Measurements from ENCODE around the gene IL17RE. TPM values are rescaled to one million over a fixed set of nuclear protein-coding genes. Genes with fewer than 3 reads are reported as not detected.

IL17RE gene
- total and polyA plus RNA-seq, 9 of the 15 experiments (the other 6 are each of a cell fraction or from before 2014, with no cell fraction given), result 0.32 to 1.9 (median 0.51) TPM; not detected in 4

GRCh38 chr3:9915254-9916141 is 12.8 kb downstream of the IL17RE start:
- no peaks in the 10 kb centered on the region for H3K9me3 ChIP-seq (replicated peaks; ENCODE audit: control insufficient read depth, insufficient read depth, low read depth, low read length)
- in situ Hi-C loops (cut with MboI), result no loop called here
- no peak overlapping the region for H3K4me3 ChIP-seq
- ATAC-seq (no peak), FAIRE-seq (no peak), DNase-seq (ENCODE audit: extremely low read depth in 1 of 4, low spot score in 3 of 4) (no peak)
- H3K79me2 ChIP-seq (ENCODE audit: control insufficient read depth, insufficient read depth, low read length), result no peaks in the 10 kb centered on the region
- ChIA-PET POLR2A (interaction anchor here (0.5 to 1.9 kb wide), 7 partner anchors 8 to 99 kb away, joined by 3 to 6 read pairs (median 4); no protein-coding TSS in a partner anchor), CTCF (ENCODE audit: low intra/inter-chr PET ratio) (no interaction called here)
- H3K4me1 ChIP-seq (replicated peaks in 1 of 2; ENCODE audit: control insufficient read depth in 2 of 2, insufficient read depth in 2 of 2, low read length in 2 of 2), result peaks cover 30 to 49% of the 10 kb centered on the region in 2 experiments
- peak overlapping the region; percentile 36; the same call in 2 of the 3 replicates for H3K27ac ChIP-seq (ENCODE audit: extremely low read depth, low read depth, low read length)
- no TSS peak for BruUV-seq (replicated peaks)
- H3K9ac ChIP-seq (ENCODE audit: insufficient read depth in 1 of 2, low read depth in 2 of 2, low read length in 2 of 2), result peak overlapping the region; percentile 31 to 76; a peak in 3 of 4 replicates
- H3K36me3 ChIP-seq (ENCODE audit: control insufficient read depth, insufficient read depth, low read length), result no peaks in the 10 kb centered on the region
- peaks cover 3% of the 10 kb centered on the region for H3K9me1 ChIP-seq (ENCODE audit: control insufficient read depth, insufficient read depth, low read length)
- intact Hi-C loops (cut with micrococcal nuclease), result loop anchor here (5.0 kb wide), 1 partner anchor 53 kb away; no protein-coding TSS in a partner anchor
- H4K20me1 ChIP-seq (replicated peaks; ENCODE audit: control insufficient read depth, insufficient read depth, low read length), result no peaks in the 10 kb centered on the region
- 78% methylated on average over 53 of the region's 99 CpGs for WGBS (ENCODE audit: insufficient coverage, low coverage, missing lambda C conversion rate)
- H2AFZ ChIP-seq (ENCODE audit: low read depth, low read length), result peak overlapping the region; percentile 75
- peak overlapping the region; percentile 39; the same call in 1 of the 2 replicates for H3K4me2 ChIP-seq (ENCODE audit: insufficient read depth, low read length)
- H3K27me3 ChIP-seq (ENCODE audit: control insufficient read depth in 2 of 2, insufficient read depth in 2 of 2, low read length in 2 of 2), result no peaks in the 10 kb centered on the region
- TF ChIP-seq ZNF699 (CRISPR knock-in tag; IDR thresholded peaks at IDR 0.05; ENCODE audit: insufficient replicate concordance) (no peak), CHD7 (IDR thresholded peaks at IDR 0.05; ENCODE audit: low read depth, low read length) (no peak), ZNF174 (CRISPR knock-in tag; IDR thresholded peaks at IDR 0.05) (no peak), L3MBTL2 (IDR thresholded peaks at IDR 0.05) (peak; percentile 30; the same call in 1 of the 2 replicates), NR4A1 (CRISPR knock-in tag; IDR thresholded peaks at IDR 0.05) (no peak), NR4A1 (tag; IDR thresholded peaks at IDR 0.05) (no peak), ZNF511 (CRISPR knock-in tag; IDR thresholded peaks at IDR 0.05) (no peak), ZNF778 (CRISPR knock-in tag; IDR thresholded peaks at IDR 0.05) (no peak)

All from K562 (cell line).